ENCODE data around the gene COL20A1.

The COL20A1 gene

DNA sequence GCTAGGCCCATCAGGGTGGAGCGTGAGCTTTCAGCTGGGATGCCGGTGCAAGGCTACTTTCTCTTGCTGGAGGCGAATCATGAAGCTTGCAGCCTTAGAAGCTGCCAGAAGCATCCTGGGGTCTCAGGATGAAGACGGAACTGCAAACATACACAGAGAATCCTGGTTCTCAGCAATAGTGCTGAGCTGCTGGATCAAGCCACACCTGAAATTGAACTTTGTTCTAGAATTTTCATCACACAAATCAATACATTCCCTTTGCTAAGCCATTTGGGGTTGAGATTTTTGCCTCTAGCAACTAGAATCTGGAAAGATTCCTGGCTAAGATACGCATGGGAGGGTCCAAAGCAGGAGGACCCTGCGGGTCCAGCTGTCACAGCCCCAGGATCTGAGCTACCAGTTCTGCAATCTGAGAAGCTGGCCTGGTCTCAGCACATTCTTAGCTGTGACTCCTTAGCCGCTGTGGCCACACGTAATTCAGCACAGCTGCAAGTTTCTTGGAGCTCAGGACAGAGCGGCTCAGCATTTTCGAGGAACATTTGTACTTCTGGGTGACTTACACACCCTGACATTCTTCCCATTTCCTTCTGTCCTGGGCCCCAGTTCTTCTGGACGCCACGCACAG is 27.0 kb upstream of the COL20A1 start:
- H3K4me3 ChIP-seq (ENCODE audit: low read depth, low read length): no peak overlapping the region
- TF ChIP-seq CTCF (IDR thresholded peaks at IDR 0.05; ENCODE audit: low read depth, low read length): no peak
- in situ Hi-C loops (cut with HindIII; ENCODE audit: low sequenced_read_pairs): no loop called here
- no peak for DNase-seq (ENCODE audit: low read depth, low spot score)

DNA sequence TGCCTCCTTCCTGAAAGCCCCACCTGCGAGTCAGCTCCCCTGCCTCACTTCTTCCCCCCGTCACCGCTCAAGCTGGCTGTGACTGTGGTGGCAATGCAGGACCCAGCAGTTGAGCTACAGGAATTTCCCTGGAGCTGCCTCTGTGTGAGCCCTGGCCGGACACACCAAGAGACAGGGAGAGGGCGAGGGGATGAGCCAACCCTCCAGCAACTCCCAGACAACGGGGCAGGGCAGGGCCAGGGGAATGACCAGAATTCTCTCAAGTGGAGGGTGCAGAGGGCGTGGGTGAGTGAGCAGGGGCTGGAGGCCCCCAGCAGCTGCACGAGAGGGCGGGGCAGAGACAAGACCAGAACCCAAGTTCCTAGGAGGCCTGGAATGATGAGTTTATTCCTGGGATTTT is 25.3 kb upstream of the COL20A1 start:
- no peak overlapping the region for H3K4me3 ChIP-seq (ENCODE audit: low read depth, low read length)
- in situ Hi-C loops (cut with HindIII; ENCODE audit: low sequenced_read_pairs): no loop called here
- no peak for TF ChIP-seq CTCF (IDR thresholded peaks at IDR 0.05; ENCODE audit: low read depth, low read length)
- no peak for DNase-seq (ENCODE audit: low read depth, low spot score)

- in situ Hi-C loops (cut with HindIII; ENCODE audit: low sequenced_read_pairs): no loop called here
- no peak overlapping the region for H3K4me3 ChIP-seq (ENCODE audit: low read depth, low read length)
- no peak for DNase-seq (ENCODE audit: low read depth, low spot score)
- no peak for TF ChIP-seq CTCF (IDR thresholded peaks at IDR 0.05; ENCODE audit: low read depth, low read length)
Observed at GRCh38 chr20:63268256-63268655, 24.7 kb upstream of the COL20A1 start.

DNA sequence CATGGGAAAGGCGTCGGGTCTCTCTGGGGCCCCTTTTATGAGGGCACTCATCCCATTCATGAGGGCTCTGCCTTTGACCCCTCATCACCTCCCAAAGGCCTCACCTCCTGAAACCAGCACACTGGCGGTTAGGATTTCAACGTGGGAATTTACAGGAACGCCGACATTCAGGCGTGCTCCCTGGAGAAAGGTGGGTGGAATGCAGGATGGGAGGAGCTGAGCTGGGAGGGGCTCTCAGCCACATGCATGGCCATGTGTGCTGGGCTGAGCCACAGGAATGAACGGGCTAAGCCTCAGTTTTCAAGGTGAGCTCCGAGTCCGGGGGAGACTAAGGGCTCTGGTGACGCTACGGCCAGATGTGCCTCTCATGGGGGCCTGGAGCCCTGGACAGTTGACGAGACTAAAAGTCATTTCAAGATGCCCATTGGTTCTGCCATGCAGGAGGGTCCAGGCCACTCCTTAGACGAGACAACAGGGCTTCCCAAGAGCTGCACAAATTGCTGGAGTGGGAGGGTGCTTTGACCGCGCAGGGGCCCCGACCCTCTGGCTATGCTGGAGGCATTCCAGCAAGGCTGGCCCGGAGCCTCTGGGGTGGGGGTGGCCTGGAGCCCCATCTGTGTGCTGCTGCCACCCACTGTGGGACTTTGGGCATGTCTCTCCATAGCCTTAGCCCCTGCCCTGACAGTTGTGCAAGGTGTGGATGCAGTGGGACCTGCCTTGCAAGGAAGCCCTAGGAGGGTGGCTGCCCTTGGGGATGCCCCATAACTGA is 24.1 kb upstream of the COL20A1 start:
- no peak for TF ChIP-seq CTCF (IDR thresholded peaks at IDR 0.05; ENCODE audit: low read depth, low read length)
- in situ Hi-C loops (cut with HindIII; ENCODE audit: low sequenced_read_pairs): no loop called here
- no peak overlapping the region for H3K4me3 ChIP-seq (ENCODE audit: low read depth, low read length)
- no peak for DNase-seq (ENCODE audit: low read depth, low spot score)

- H3K4me3 ChIP-seq (ENCODE audit: low read depth, low read length): no peak overlapping the region
- no peak for DNase-seq (ENCODE audit: low read depth, low spot score)
- in situ Hi-C loops (cut with HindIII; ENCODE audit: low sequenced_read_pairs): no loop called here
- no peak for TF ChIP-seq CTCF (IDR thresholded peaks at IDR 0.05; ENCODE audit: low read depth, low read length)
Observed at GRCh38 chr20:63269724-63270123, 23.3 kb upstream of the COL20A1 start.

DNA sequence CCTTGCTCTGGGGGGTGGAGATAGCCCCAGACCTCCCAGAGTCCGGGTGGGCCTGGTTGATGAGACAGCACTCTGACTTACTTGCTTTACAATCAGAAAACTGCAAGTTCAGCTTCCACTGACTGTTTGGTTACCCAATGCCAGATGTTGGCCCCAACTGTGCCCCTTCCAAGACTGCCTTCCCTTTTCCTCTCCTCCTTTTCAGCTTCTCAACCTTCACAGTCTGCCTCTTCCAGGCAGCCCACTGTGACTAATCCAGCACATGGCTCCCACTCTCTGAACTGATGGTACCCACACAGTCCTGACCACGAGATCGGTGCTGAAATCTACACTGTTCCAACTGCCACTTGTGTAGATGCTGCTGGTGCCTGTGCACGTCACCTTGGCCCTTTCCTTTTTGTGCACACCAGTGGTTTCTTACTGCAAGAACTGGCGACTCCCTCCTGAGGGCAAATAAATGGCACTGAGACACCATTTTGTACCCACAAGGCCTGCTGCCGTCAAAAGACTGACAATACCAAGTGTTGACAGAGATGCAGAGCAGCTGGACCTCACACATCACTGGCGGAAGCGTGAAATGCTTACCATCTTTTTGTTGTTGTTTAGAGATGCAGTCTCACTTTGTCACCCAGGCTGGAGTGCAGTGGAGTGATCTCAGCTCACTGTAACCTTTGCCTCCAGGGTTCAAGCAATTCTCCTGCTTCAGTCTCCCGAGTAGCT is 22.2 kb upstream of the COL20A1 start:
- no peak overlapping the region for H3K4me3 ChIP-seq (ENCODE audit: low read depth, low read length)
- no peak for DNase-seq (ENCODE audit: low read depth, low spot score)
- TF ChIP-seq CTCF (IDR thresholded peaks at IDR 0.05; ENCODE audit: low read depth, low read length): no peak
- in situ Hi-C loops (cut with HindIII; ENCODE audit: low sequenced_read_pairs): no loop called here

All from astrocyte of the spinal cord (primary cell).